Ishikawa (cell line): ENCODE data around the gene PDE4D.

Experiments
- EP300 ChIP-seq: IDR thresholded peaks from 2 replicates; pipeline ENCODE4 v1.6.1; 2012; ENCODE audit warnings: borderline replicate concordance
- FOXM1 ChIP-seq: IDR thresholded peaks from 2 replicates; pipeline ENCODE4 v1.6.1; 2012; ENCODE audit warnings: low read depth, borderline replicate concordance
- MAX ChIP-seq: IDR thresholded peaks from 2 replicates; pipeline ENCODE4 v1.6.1; 2012
- TCF12 ChIP-seq: IDR thresholded peaks from 2 replicates; pipeline ENCODE4 v1.6.1; 2012; ENCODE audit warnings: low read depth
- TEAD4 ChIP-seq: IDR thresholded peaks from 2 replicates; pipeline ENCODE4 v1.6.1; 2012
- YY1 ChIP-seq: IDR thresholded peaks from 2 replicates; pipeline ENCODE4 v1.6.1; 2012; ENCODE audit warnings: low read depth
- ZBTB7A ChIP-seq: IDR thresholded peaks from 2 replicates; pipeline ENCODE4 v1.6.1; 2012; ENCODE audit warnings: low read depth

GRCh38 chr5:59092758-59093157, 800.8 kb downstream of the PDE4D start:
- TF ChIP-seq MAX (no peak), EP300 (no peak), ZBTB7A (no peak), TEAD4 (no peak), YY1 (no peak), FOXM1 (no peak), TCF12 (no peak)
